Naive B cell (primary cell): ENCODE data around the gene AIG1. TPM values are rescaled to one million over a fixed set of nuclear protein-coding genes. Genes with fewer than 3 reads are reported as not detected.
A peak's percentile ranks its signal among the peaks of the same experiment; 100 is the strongest.

Experiments used
- ATAC-seq, 2 donors: fragments of 150-1000 bp; cut with Tn5 transposase; 2 replicates each; pipeline ENCODE4 v1.10.0; 2021; ENCODE audit warnings: low read depth in 2 of 2, mild to moderate bottlenecking in 2 of 2, moderate library complexity in 2 of 2
- DNase-seq: peaks from one replicate; pipeline ENCODE4 v3.0.0; 2022
- H3K27ac Mint-ChIP-seq, 6 donors: one replicate each; pipeline ENCODE4 v1.8.0; 2020 to 2022; ENCODE audit warnings: mild to moderate bottlenecking in 6 of 6, mixed read lengths in 6 of 6, moderate library complexity in 5 of 6, inconsistent platforms in 2 of 6
- H3K27me3 Mint-ChIP-seq, 3 donors: one replicate each; pipeline ENCODE4 v1.8.0; 2021 to 2022; ENCODE audit warnings: mixed read lengths in 3 of 3, mild to moderate bottlenecking in 1 of 3
- H3K36me3 Mint-ChIP-seq, 2 donors: one replicate each; pipeline ENCODE4 v1.8.0; 2020 to 2022; ENCODE audit warnings: mixed read lengths in 2 of 2, inconsistent platforms in 1 of 2, mild to moderate bottlenecking in 1 of 2
- H3K4me1 Mint-ChIP-seq, 3 donors: one replicate each; pipeline ENCODE4 v1.8.0; 2020 to 2022; ENCODE audit warnings: mixed read lengths in 3 of 3, inconsistent platforms in 1 of 3, mild to moderate bottlenecking in 1 of 3, moderate library complexity in 1 of 3
- H3K4me3 Mint-ChIP-seq, 8 donors: one replicate each; pipeline ENCODE4 v1.8.0; 2020 to 2022; ENCODE audit warnings: mild to moderate bottlenecking in 8 of 8, mixed read lengths in 8 of 8, moderate library complexity in 8 of 8, inconsistent platforms in 2 of 8
- H3K9me3 Mint-ChIP-seq, 7 donors: one replicate each; pipeline ENCODE4 v1.8.0; 2020 to 2022; ENCODE audit warnings: mixed read lengths in 7 of 7, mild to moderate bottlenecking in 5 of 7, inconsistent platforms in 2 of 7, moderate library complexity in 1 of 7
- polyA plus RNA-seq, 6 donors: library from polyadenylated mRNA; unstranded; fragments of 300-500 nt; fragmentation: Illumina TruSeq; gene quantifications; one replicate each; pipeline ENCODE4 v1.2.3, GENCODE V29; 2021; ENCODE audit warnings: low read depth in 6 of 6

AIG1 gene
- polyA plus RNA-seq, 6 donors from 2014 or later: 8.2 to 14.7 (median 12.3) TPM

- peak overlapping the region in 1 of 8 donors; percentile 8 for H3K4me3 Mint-ChIP-seq
- peaks cover 4 to 35% (median 28%) of the 10 kb centered on the region in 7 donors for H3K9me3 Mint-ChIP-seq
- peaks cover 43 to 66% of the 10 kb centered on the region in 2 donors for H3K36me3 Mint-ChIP-seq
- DNase-seq (no peak), ATAC-seq (no peak)
- H3K4me1 Mint-ChIP-seq: no peaks in the 10 kb centered on the region
- H3K27ac Mint-ChIP-seq: no peak overlapping the region
- no peaks in the 10 kb centered on the region for H3K27me3 Mint-ChIP-seq
These were observed 113.8 kb downstream of the AIG1 start for GRCh38 chr6:143174516-143174915.

GRCh38 chr6:143174951-143175350 is 114.3 kb downstream of the AIG1 start:
- Mint-ChIP-seq H3K27ac (no peak overlapping the region), H3K9me3 (peaks cover 4 to 35% (median 28%) of the 10 kb centered on the region in 7 donors), H3K4me3 (no peak overlapping the region), H3K36me3 (peaks cover 43 to 66% of the 10 kb centered on the region in 2 donors), H3K27me3 (no peaks in the 10 kb centered on the region), H3K4me1 (no peaks in the 10 kb centered on the region)
- ATAC-seq (no peak), DNase-seq (no peak)

- DNase-seq (no peak), ATAC-seq (no peak)
- Mint-ChIP-seq H3K4me3 (no peak overlapping the region), H3K4me1 (no peaks in the 10 kb centered on the region), H3K36me3 (peaks cover 43 to 66% of the 10 kb centered on the region in 2 donors), H3K27me3 (no peaks in the 10 kb centered on the region), H3K9me3 (peaks cover 4 to 35% (median 28%) of the 10 kb centered on the region in 7 donors), H3K27ac (no peak overlapping the region)
These were observed 115.7 kb downstream of the AIG1 start for GRCh38 chr6:143176090-143177021.

- H3K36me3 Mint-ChIP-seq: peaks cover 42 to 59% of the 10 kb centered on the region in 2 donors
These were observed 117.0 kb downstream of the AIG1 start for GRCh38 chr6:143177706-143178105.

GRCh38 chr6:143179096-143179495 is 118.4 kb downstream of the AIG1 start:
- no peak overlapping the region for H3K27ac Mint-ChIP-seq
- no peak overlapping the region for H3K4me3 Mint-ChIP-seq
- H3K9me3 Mint-ChIP-seq: peaks cover 2 to 27% (median 19%) of the 10 kb centered on the region in 7 donors
- no peaks in the 10 kb centered on the region for H3K27me3 Mint-ChIP-seq
- peaks cover 43 to 56% of the 10 kb centered on the region in 2 donors for H3K36me3 Mint-ChIP-seq
- H3K4me1 Mint-ChIP-seq: no peaks in the 10 kb centered on the region
- ATAC-seq (no peak), DNase-seq (no peak)

More at GRCh38 chr6:143177706-143178105, 117.0 kb downstream of the AIG1 start:
- H3K27ac Mint-ChIP-seq: no peak overlapping the region
- H3K4me1 Mint-ChIP-seq: no peaks in the 10 kb centered on the region
- no peak for ATAC-seq
- DNase-seq: no peak
- peak overlapping the region in 1 of 8 donors; percentile 35 for H3K4me3 Mint-ChIP-seq
- H3K9me3 Mint-ChIP-seq: peaks cover 4 to 35% (median 25%) of the 10 kb centered on the region in 7 donors
- H3K27me3 Mint-ChIP-seq: no peaks in the 10 kb centered on the region

GRCh38 chr6:143179901-143180612 is 119.4 kb downstream of the AIG1 start:
- no peak for DNase-seq
- Mint-ChIP-seq H3K36me3 (peaks cover 40 to 55% of the 10 kb centered on the region in 2 donors), H3K4me1 (no peaks in the 10 kb centered on the region), H3K9me3 (peaks cover 2 to 19% (median 14%) of the 10 kb centered on the region in 7 donors), H3K27me3 (no peaks in the 10 kb centered on the region), H3K4me3 (no peak overlapping the region), H3K27ac (no peak overlapping the region)
- no peak for ATAC-seq

- DNase-seq (no peak), ATAC-seq (no peak)
- no peaks in the 10 kb centered on the region for H3K27me3 Mint-ChIP-seq
- H3K36me3 Mint-ChIP-seq: peaks cover 36 to 47% of the 10 kb centered on the region in 2 donors
- no peak overlapping the region for H3K27ac Mint-ChIP-seq
- H3K4me1 Mint-ChIP-seq: no peaks in the 10 kb centered on the region
- no peak overlapping the region for H3K4me3 Mint-ChIP-seq
- H3K9me3 Mint-ChIP-seq: peaks cover 0 to 12% (median 10%) of the 10 kb centered on the region in 7 donors
These were observed 120.1 kb downstream of the AIG1 start for GRCh38 chr6:143180826-143181225.

GRCh38 chr6:143183666-143184065 is 123.0 kb downstream of the AIG1 start:
- Mint-ChIP-seq H3K36me3 (peaks cover 23 to 38% of the 10 kb centered on the region in 2 donors), H3K27me3 (no peaks in the 10 kb centered on the region), H3K9me3 (no peaks in the 10 kb centered on the region), H3K4me1 (no peaks in the 10 kb centered on the region), H3K4me3 (no peak overlapping the region), H3K27ac (no peak overlapping the region)
- DNase-seq (no peak), ATAC-seq (no peak)

GRCh38 chr6:143185288-143185687 is 124.6 kb downstream of the AIG1 start:
- H3K4me1 Mint-ChIP-seq: no peaks in the 10 kb centered on the region
- H3K9me3 Mint-ChIP-seq: no peaks in the 10 kb centered on the region
- ATAC-seq (no peak), DNase-seq (no peak)
- H3K4me3 Mint-ChIP-seq: peak overlapping the region in 1 of 8 donors; percentile 54
- H3K27ac Mint-ChIP-seq: peak overlapping the region in 1 of 6 donors; percentile 5
- H3K27me3 Mint-ChIP-seq: no peaks in the 10 kb centered on the region
- peaks cover 23 to 34% of the 10 kb centered on the region in 2 donors for H3K36me3 Mint-ChIP-seq

- DNase-seq: no peak
- Mint-ChIP-seq H3K27ac (no peak overlapping the region), H3K4me3 (no peak overlapping the region), H3K27me3 (no peaks in the 10 kb centered on the region), H3K4me1 (no peaks in the 10 kb centered on the region), H3K36me3 (peaks cover 19 to 32% of the 10 kb centered on the region in 2 donors), H3K9me3 (no peaks in the 10 kb centered on the region)
- no peak for ATAC-seq
These were observed 126.7 kb downstream of the AIG1 start for GRCh38 chr6:143187238-143187923.

- Mint-ChIP-seq H3K36me3 (peaks cover 13 to 25% of the 10 kb centered on the region in 2 donors), H3K27ac (no peak overlapping the region), H3K27me3 (no peaks in the 10 kb centered on the region), H3K4me3 (no peak overlapping the region), H3K9me3 (no peaks in the 10 kb centered on the region), H3K4me1 (no peaks in the 10 kb centered on the region)
- ATAC-seq (no peak), DNase-seq (no peak)
These were observed 127.6 kb downstream of the AIG1 start for GRCh38 chr6:143188292-143188691.

- Mint-ChIP-seq H3K27me3 (no peaks in the 10 kb centered on the region), H3K9me3 (no peaks in the 10 kb centered on the region), H3K4me3 (no peak overlapping the region), H3K27ac (no peak overlapping the region), H3K36me3 (peaks cover 0 to 14% of the 10 kb centered on the region in 2 donors), H3K4me1 (no peaks in the 10 kb centered on the region)
- ATAC-seq: no peak
- no peak for DNase-seq
These were observed 130.7 kb downstream of the AIG1 start for GRCh38 chr6:143191361-143191760.

GRCh38 chr6:143192766-143193165 is 132.1 kb downstream of the AIG1 start:
- Mint-ChIP-seq H3K27me3 (no peaks in the 10 kb centered on the region), H3K27ac (no peak overlapping the region), H3K4me3 (no peak overlapping the region), H3K9me3 (no peaks in the 10 kb centered on the region), H3K36me3 (peaks cover 0 to 4% of the 10 kb centered on the region in 2 donors), H3K4me1 (no peaks in the 10 kb centered on the region)
- no peak for DNase-seq
- ATAC-seq: no peak
